NCI-H1417 (cell line): Measurements from ENCODE around the gene TFAP2D.

Experiments used
- DNase-seq, 3 experiments: peaks; one replicate each; lab custom pipeline; 2025; lab: John Stamatoyannopoulos, UW

Gene TFAP2D

GRCh38 chr6:50713226-50713625 is at the start of gene TFAP2D:
Gene TFAP2D, plus strand, starts transcription at chr6:50713526. Its CDS starts 530 bp downstream, at chr6:50714056.
- no peak for DNase-seq

- DNase-seq = no peak
These were observed 49.5 kb upstream of the TFAP2D start for GRCh38 chr6:50663806-50664205.

GRCh38 chr6:50666089-50666488 is 47.2 kb upstream of the TFAP2D start:
- no peak for DNase-seq

DNA sequence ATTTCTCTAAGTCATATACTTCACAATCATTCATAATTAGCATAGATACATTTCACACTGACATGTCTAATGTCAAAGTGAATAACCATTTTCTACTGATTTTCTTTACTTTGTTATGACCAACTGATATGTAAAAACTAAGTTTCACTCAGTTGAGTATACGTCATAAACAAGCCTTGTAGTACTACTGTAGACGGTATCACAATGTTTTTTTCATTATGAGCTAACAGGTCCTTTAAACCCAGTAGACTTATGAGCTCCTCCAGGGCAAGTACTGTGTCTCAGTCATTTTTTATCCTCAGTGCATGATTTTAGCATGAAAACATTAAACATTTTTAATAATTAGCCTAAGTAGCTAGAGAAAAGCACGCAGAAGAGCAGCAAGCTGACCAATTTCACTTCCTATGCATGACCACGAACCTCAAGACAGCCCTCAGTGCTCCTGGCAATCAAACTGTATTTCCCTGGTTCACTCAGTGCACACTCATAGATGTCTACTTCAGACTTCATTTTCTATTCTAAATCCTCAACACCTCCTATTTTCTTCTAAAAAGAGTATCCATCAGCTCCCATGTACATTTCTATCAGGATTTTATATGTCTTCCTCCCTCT is 32.0 kb upstream of the TFAP2D start:
- no peak for DNase-seq

GRCh38 chr6:50689210-50689609 is 24.1 kb upstream of the TFAP2D start:
- no peak for DNase-seq

GRCh38 chr6:50691814-50692495 is 21.4 kb upstream of the TFAP2D start:
- peak in 1 of 3 experiments; percentile 4 for DNase-seq

- DNase-seq = no peak
These were observed 14.8 kb upstream of the TFAP2D start for GRCh38 chr6:50698546-50698945.

GRCh38 chr6:50699051-50699775 is 14.1 kb upstream of the TFAP2D start:
- DNase-seq = no peak

DNA sequence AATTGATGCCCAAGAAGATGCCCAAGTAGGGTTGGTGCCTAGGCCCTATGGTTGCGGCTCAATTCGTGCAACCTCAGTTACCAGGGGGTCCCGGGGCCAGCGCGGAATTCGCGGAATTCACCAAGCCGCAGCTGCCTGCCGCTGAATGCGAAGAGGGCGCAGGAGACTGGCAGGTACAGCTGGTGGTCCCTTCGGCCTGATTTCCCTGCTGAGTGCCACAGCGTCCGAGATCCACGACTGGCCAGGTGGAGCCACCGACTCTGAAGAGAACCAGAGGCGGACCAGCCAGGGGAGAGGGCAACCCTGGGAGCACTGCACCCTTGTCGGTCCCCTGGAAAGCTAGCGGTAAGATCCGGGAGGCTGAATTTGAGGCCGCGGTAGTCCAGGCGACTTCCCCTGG is 6.8 kb upstream of the TFAP2D start:
- no peak for DNase-seq

DNA sequence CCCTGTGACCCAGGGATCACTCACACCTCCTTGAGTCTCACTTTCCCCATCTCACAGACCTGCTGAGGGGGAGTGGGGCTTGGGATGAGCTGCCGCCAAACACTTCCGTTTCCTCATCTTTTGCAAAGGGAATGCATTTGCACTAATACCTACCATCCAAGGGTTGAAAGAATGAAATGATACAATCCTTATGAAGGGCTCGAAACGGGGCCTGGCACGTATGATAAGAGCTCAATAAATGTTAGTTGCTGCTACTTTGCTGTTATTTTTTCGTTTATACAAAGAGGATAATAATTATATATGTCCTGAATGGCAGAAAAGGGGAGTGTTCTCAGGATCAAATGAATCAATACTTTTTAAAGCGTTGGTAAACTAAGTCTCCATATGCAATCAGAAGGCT is 6.1 kb upstream of the TFAP2D start:
- DNase-seq = no peak

DNA sequence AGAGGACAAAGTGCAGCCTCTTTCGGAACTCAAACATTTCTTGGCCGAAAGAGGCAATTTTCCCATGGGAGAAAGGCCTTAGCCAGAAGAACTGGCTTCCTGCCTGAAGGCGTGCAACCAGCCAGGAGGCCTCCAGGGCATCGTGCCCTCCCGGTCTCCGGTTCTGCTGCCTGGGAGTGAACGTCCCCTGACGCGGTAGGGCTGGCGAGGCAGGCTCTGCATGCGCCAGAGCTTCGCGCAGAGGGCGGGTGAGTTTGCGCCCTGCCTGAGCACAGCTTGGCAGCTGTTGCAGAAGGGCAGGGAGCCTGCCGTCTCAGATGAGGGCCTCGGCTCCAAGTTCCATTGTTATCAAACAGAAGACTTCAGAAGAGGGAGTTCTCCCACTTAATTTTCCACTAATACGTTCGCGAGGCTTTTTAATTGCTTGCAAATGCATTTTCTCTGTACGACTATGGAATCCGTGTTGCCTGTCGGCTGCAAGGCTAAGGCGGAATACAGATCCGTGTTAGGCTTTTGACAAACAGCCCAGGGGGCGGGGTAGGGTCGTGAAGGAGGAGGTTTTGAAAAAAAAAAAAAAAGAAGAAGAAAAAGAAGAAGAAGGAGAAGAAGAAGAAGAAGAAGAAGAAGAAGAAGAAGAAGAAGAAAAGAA is 5.5 kb upstream of the TFAP2D start:
- no peak for DNase-seq

DNA sequence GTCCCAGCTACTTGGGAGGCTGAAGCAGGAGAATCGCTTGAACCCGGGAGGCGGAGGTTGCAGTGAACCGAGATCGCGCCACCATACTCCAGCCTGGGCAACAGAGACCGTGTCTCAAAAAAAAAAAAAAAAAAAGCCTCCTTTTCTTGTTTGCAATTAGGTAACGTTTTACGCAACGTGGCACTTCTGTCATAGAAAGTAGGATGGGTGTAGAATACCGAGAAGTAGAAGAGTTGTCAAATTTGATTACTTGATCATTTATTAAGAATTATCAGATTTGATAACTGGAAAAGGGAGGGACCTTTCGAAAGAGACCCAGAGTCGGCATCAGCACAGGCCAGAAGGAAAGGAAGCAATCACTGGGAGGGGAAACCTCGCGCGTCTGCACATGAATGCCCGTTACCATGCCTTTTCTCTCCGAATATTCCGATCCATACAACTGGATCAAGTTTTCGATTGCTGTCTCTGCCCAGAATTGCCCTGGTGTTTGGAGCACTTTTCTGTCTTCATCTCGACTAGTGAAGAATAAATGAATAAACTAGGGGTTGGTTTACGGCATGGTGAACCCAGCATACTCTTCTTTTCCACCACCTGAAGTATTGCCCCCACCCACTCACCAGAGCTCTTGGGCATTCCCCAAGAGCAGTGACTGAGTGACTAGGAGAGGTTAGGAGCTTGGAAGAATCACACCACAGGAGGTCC is 4.5 kb upstream of the TFAP2D start:
- no peak for DNase-seq

GRCh38 chr6:50709366-50709734 is 4.0 kb upstream of the TFAP2D start:
- no peak for DNase-seq

DNA sequence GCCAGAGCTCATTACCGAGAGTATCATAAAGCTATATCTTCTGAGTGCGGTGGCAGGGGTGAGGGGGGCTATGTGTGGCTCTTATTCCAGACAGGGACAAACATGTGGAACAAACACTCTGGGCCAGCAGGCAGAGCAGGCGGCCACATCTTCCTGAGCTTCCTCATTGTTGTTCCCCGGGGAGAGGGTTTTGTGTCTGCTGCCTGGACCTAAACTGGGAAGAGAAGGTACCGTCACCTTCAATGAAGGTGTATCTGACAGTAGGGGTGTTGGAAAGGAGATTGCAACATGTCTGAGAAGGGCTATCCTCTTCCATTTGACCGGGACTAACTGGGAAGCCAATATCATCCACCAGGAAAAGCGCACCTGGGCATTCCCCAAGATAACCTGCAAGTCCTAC is 1.6 kb upstream of the TFAP2D start:
- no peak for DNase-seq

DNA sequence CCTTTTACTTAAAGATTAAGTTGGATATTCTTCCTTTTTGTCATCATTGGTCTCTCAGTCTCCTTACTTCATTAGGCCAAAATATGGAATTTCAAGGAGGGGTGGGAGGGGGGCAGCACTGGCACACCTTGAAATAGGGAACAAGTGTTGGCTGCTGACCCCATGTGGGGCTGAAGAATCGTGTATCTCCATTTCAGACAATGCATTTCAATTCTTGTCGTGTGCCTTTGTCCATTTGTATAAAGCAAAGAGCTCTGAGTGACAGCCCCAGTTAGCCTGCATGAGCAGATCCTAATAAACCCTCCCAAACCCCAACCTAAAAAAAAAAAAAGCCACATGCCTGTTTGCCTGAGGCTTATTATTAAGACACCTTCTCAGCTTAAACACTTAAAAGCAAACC is 1.0 kb upstream of the TFAP2D start:
- DNase-seq = peak in 1 of 3 experiments; percentile 15

GRCh38 chr6:50713977-50714486 is 706 bp downstream of the TFAP2D start:
- DNase-seq = no peak

GRCh38 chr6:50714487-50715379 is 1.4 kb downstream of the TFAP2D start:
- no peak for DNase-seq

DNA sequence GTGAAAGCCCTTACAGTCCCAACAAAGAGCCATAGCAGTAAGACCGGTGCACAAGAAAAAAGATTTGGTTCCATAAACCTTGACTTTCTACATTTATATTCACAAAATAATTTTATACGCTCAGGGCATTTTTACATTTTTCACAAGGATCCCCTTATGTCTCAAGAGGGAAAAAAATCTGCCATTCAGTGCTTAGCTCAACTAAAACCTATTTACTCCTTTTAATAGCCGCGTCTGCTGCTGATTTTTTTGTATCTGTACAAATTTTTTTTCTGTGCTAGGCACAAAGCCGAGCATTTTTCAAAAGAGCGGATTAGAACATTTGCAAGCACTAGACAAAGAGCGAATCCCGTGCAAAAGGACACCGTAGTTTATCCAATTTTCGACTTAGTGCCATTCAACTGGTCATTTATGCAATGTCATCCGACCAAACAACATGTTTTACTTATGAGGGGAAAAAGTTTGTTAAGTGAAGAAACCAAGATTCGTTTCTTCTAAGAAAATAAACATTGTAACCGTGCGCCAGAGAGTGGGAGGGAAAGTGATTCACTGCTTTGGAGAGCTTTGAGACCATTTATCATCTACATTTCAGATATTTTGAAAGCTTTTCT is 3.7 kb downstream of the TFAP2D start:
- no peak for DNase-seq

DNA sequence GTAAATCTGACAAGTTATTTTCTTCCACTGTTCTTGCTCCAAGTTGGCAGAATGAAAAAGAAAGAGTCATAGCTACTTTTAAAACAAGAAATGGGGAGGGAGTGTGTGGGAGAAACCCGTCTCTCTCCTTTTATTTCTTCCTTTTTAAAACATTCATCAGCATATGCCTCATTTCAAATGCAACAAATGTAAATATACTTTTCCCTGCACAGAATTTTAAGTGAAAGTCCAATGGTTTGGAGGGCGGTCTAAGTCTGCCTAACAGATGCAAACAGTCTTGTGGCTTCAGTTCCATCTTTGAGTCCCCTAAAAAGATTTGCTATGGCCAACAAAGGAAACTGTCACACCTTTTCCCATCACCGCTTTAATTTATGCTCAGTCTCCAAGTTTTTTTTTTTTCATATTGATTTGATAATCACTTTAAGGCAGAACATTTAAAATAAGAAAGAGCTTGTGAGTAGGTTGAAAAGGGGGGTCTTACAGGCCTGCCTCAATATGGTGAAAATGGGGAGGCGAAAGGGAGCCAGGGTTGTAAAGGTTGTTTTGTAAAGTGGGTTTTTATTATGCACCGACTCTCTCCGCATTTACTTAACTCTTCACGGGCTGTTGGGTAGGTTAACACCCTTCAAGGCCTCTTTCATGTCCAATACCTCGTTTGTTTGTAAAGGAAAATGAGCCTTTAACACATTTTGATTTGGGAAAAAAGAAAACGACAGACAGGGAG is 4.6 kb downstream of the TFAP2D start:
- DNase-seq = no peak

GRCh38 chr6:50718566-50718965 is 5.2 kb downstream of the TFAP2D start:
- DNase-seq = no peak
